NCI-H2081 (cell line): Measurements from ENCODE around the gene PHACTR1.
"Not testable (repeated sequence)": the region's sequence is repeated elsewhere in the genome, so short reads cannot be mapped to it uniquely, and the experiment has no call there.

Source experiments
- DNase-seq, 2 experiments: peaks; one replicate each; lab custom pipeline; 2025; lab: John Stamatoyannopoulos, UW

Gene PHACTR1

GRCh38 chr6:12898603-12899002, 182.0 kb downstream of the PHACTR1 start:
- DNase-seq: no peak

- DNase-seq: no peak
Observed at GRCh38 chr6:12899046-12899833, 182.7 kb downstream of the PHACTR1 start.

- DNase-seq: no peak
Observed at GRCh38 chr6:12903246-12903645, 186.7 kb downstream of the PHACTR1 start.

GRCh38 chr6:12909833-12910232, 193.3 kb downstream of the PHACTR1 start:
- no peak for DNase-seq

GRCh38 chr6:12911427-12911826, 194.9 kb downstream of the PHACTR1 start:
- DNase-seq: peak; percentile 40 to 60

- no peak for DNase-seq
Observed at GRCh38 chr6:12913201-12913600, 196.6 kb downstream of the PHACTR1 start.

- no peak for DNase-seq
Observed at GRCh38 chr6:12916006-12916405, 199.4 kb downstream of the PHACTR1 start.

GRCh38 chr6:12916420-12917136, 200.0 kb downstream of the PHACTR1 start:
- DNase-seq: no peak

GRCh38 chr6:12921467-12921866, 204.9 kb downstream of the PHACTR1 start:
- no peak for DNase-seq

- DNase-seq: no peak
Observed at GRCh38 chr6:12923644-12924235, 207.2 kb downstream of the PHACTR1 start.

- no peak for DNase-seq
Observed at GRCh38 chr6:12924911-12925310, 208.3 kb downstream of the PHACTR1 start.

GRCh38 chr6:12927746-12928145, 211.2 kb downstream of the PHACTR1 start:
- peak in 1 of 2 experiments; percentile 36 for DNase-seq

- DNase-seq: no peak
Observed at GRCh38 chr6:12929678-12930077, 213.1 kb downstream of the PHACTR1 start.

GRCh38 chr6:12931639-12932038, 215.1 kb downstream of the PHACTR1 start:
- DNase-seq: no peak

GRCh38 chr6:12935637-12936036, 219.1 kb downstream of the PHACTR1 start:
- no peak for DNase-seq

GRCh38 chr6:12937971-12938370, 221.4 kb downstream of the PHACTR1 start:
- DNase-seq: no peak

- DNase-seq: no peak
Observed at GRCh38 chr6:12939314-12939713, 222.7 kb downstream of the PHACTR1 start.

GRCh38 chr6:12941422-12941821, 224.9 kb downstream of the PHACTR1 start:
- DNase-seq: no peak

GRCh38 chr6:12943549-12943948, 227.0 kb downstream of the PHACTR1 start:
- DNase-seq: no peak

- no peak for DNase-seq
Observed at GRCh38 chr6:12944001-12944400, 227.4 kb downstream of the PHACTR1 start.

- not testable (repeated sequence) for DNase-seq
Observed at GRCh38 chr6:12944528-12944927, 228.0 kb downstream of the PHACTR1 start.

GRCh38 chr6:12947151-12947871, 230.7 kb downstream of the PHACTR1 start:
- no peak for DNase-seq
